ENCODE results near the gene WBP2. TPM values are rescaled to one million over a fixed set of nuclear protein-coding genes. Genes with fewer than 3 reads are reported as not detected.

WBP2 gene
- total and polyA plus RNA-seq, 2 of the 8 experiments (the other 6 are each of a cell fraction or from before 2014, with no cell fraction given) = 48.2 to 71.2 TPM

DNA sequence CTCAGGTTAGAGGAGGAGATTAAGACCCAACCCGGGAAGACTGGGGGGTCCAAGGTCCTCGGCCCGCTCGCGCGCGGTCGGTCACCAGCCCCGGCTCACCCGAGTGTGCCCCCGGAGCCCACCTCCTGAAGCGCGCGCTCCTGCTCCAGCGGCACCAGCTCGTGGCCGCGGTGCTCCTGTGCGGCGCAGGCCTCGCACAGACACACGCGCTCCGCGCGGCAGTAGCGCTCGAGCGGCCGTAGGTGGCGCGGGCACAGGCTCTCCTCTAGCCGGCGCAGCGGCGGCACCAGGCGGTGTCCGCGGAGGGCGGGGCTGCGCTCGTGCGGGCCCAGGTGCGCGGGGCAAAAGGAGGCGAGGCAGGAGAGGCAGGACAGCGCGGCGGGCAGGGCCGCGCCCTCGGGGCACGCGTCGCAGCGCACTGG lies 22.6 kb upstream of the WBP2 start (continued):
- TF ChIP-seq ASH2L (IDR thresholded peaks at IDR 0.05; ENCODE audit: low read length) = no peak
